ENCODE data around the gene SLC25A1. TPM values are rescaled to one million over a fixed set of nuclear protein-coding genes. Genes with fewer than 3 reads are reported as not detected.

The SLC25A1 gene
- total and polyA plus RNA-seq, 2 donors (not counting 1 experiment from before 2014, with no cell fraction given) = 41.3 to 47.7 TPM

DNA sequence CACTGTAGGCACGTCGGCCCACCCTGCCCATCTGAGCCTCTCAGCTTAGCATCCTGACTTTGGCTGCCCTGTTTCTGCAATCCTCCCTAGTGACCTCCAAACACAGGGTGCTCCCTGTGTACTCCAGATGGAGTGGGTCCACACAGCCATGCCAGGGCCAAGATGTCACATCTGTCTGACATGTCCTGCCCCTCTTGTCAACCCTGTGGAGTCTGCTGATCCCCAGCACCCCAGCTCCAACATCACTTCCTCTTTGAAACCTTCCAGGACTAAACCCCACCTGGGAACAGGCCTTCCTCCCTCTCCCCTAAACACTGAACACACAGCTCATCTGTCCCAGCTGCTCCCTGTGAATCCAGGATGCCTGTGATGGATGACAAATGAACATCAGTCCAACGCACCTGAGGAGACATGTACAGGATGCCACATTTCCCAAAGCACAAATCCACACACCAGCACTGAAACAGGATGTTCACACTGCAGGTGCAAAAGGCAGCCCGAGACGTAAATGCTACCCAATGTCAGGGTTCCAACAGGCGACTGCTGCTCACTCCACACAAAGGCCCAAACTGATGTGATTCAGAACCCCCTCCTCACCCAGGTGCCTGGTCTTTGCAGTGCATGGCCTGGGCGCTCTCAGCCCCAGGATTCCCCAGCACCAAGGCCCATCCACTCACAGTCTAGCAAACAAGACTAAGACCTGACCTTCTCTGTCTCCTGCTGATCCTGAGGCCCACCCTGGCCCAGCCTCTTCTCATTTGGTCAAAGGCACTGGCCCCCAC is 49.4 kb downstream of the SLC25A1 start:
- no peaks in the 10 kb centered on the region for H4K20me1 ChIP-seq (ENCODE audit: control insufficient read depth, insufficient read depth, low read length, poor library complexity, severe bottlenecking)
- no peak overlapping the region for H3K9ac ChIP-seq (ENCODE audit: low read length)
- ATAC-seq (ENCODE audit: low read depth) (no peak), DNase-seq (no peak)
- no peaks in the 10 kb centered on the region for H3K27me3 ChIP-seq (replicated peaks in 1 of 4; ENCODE audit: control extremely low read depth in 1 of 4, control insufficient read depth in 3 of 4, insufficient read depth in 4 of 4, low read length in 3 of 4)
- Mint-ChIP-seq H3K9me3 (ENCODE audit: insufficient read depth) (no peaks in the 10 kb centered on the region), H3K4me3 (no peak overlapping the region), H3K4me1 (no peaks in the 10 kb centered on the region), H3K27me3 (no peaks in the 10 kb centered on the region), H3K27ac (no peak overlapping the region)
- H3K4me1 ChIP-seq (ENCODE audit: control insufficient read depth in 2 of 2, insufficient read depth in 2 of 2, low read length in 2 of 2) = no peaks in the 10 kb centered on the region
- H3K79me2 ChIP-seq (ENCODE audit: control insufficient read depth, insufficient read depth, low read length) = no peaks in the 10 kb centered on the region
- TF ChIP-seq, protein P1, sequence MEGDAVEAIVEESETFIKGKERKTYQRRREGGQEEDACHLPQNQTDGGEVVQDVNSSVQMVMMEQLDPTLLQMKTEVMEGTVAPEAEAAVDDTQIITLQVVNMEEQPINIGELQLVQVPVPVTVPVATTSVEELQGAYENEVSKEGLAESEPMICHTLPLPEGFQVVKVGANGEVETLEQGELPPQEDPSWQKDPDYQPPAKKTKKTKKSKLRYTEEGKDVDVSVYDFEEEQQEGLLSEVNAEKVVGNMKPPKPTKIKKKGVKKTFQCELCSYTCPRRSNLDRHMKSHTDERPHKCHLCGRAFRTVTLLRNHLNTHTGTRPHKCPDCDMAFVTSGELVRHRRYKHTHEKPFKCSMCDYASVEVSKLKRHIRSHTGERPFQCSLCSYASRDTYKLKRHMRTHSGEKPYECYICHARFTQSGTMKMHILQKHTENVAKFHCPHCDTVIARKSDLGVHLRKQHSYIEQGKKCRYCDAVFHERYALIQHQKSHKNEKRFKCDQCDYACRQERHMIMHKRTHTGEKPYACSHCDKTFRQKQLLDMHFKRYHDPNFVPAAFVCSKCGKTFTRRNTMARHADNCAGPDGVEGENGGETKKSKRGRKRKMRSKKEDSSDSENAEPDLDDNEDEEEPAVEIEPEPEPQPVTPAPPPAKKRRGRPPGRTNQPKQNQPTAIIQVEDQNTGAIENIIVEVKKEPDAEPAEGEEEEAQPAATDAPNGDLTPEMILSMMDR (IDR thresholded peaks at IDR 0.05) = no peak
- no peak for TF ChIP-seq EZH2 (IDR thresholded peaks at IDR 0.05; ENCODE audit: borderline replicate concordance, insufficient read depth, low read depth, low read length, poor library complexity, severe bottlenecking)
- H3K36me3 ChIP-seq (replicated peaks in 1 of 2; ENCODE audit: control extremely low read depth in 1 of 2, control insufficient read depth in 1 of 2, extremely low read depth in 1 of 2, insufficient read depth in 2 of 2, low read length in 1 of 2) = peaks cover 0 to 15% of the 10 kb centered on the region in 2 experiments
- no peak overlapping the region for H2AFZ ChIP-seq (ENCODE audit: insufficient read depth, low read depth, low read length, poor library complexity, severe bottlenecking)
- no peak overlapping the region for H3K4me2 ChIP-seq (replicated peaks; ENCODE audit: low read depth, low read length, poor library complexity, severe bottlenecking)
- ChIA-PET CTCF (no interaction called here), POLR2A (no interaction called here)
- no peak overlapping the region for H3K4me3 ChIP-seq (ENCODE audit: control extremely low read depth in 1 of 5, extremely low read depth in 1 of 5, insufficient read depth in 1 of 5, low read depth in 2 of 5, low read length in 4 of 5)
- intact Hi-C loops (cut with micrococcal nuclease) = no loop called here
- H3K9me3 ChIP-seq (ENCODE audit: control extremely low read depth in 1 of 3, control insufficient read depth in 2 of 3, insufficient read depth in 1 of 3, low read length in 2 of 3) = no peaks in the 10 kb centered on the region
- WGBS (ENCODE audit: insufficient coverage) = 89% methylated on average over 7 of the region's 7 CpGs
- no peak overlapping the region for H3K27ac ChIP-seq (ENCODE audit: low read length in 2 of 2)

DNA sequence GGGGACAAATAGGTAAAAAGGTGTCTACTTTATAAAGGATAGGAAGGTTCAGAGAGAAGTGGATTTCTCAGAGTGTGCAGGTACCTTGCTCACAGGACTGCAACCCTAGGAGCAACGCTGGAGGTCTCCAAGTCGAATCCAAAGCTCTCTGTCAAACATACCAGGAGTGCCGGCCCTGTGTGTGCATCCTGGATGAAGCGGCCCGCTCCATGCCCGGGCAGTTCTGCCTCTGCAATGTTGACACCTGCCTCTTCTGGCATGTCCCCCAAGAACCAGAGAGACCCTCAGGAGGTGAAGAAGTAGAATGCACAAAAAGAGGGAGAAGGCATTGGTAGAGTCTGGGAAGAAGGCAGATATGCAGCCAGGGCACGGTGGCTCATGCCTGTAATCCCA is 50.5 kb downstream of the SLC25A1 start:
- H3K4me1 Mint-ChIP-seq = no peaks in the 10 kb centered on the region

More for the DNA sequence above, 50.5 kb downstream of the SLC25A1 start:
- Histone ChIP-seq H2AFZ (ENCODE audit: insufficient read depth, low read depth, low read length, poor library complexity, severe bottlenecking) (no peak overlapping the region), H3K36me3 (replicated peaks in 1 of 2; ENCODE audit: control extremely low read depth in 1 of 2, control insufficient read depth in 1 of 2, extremely low read depth in 1 of 2, insufficient read depth in 2 of 2, low read length in 1 of 2) (peaks cover 0 to 5% of the 10 kb centered on the region in 2 experiments), H3K27ac (ENCODE audit: low read length in 2 of 2) (no peak overlapping the region), H4K20me1 (ENCODE audit: control insufficient read depth, insufficient read depth, low read length, poor library complexity, severe bottlenecking) (no peaks in the 10 kb centered on the region), H3K4me1 (ENCODE audit: control insufficient read depth in 2 of 2, insufficient read depth in 2 of 2, low read length in 2 of 2) (peaks cover 2% of the 10 kb centered on the region in 2 donors), H3K4me2 (replicated peaks; ENCODE audit: low read depth, low read length, poor library complexity, severe bottlenecking) (no peak overlapping the region), H3K9me3 (ENCODE audit: control extremely low read depth in 1 of 3, control insufficient read depth in 2 of 3, insufficient read depth in 1 of 3, low read length in 2 of 3) (no peaks in the 10 kb centered on the region), H3K4me3 (ENCODE audit: control extremely low read depth in 1 of 5, extremely low read depth in 1 of 5, insufficient read depth in 1 of 5, low read depth in 2 of 5, low read length in 4 of 5) (no peak overlapping the region), H3K27me3 (replicated peaks in 1 of 4; ENCODE audit: control extremely low read depth in 1 of 4, control insufficient read depth in 3 of 4, insufficient read depth in 4 of 4, low read length in 3 of 4) (no peaks in the 10 kb centered on the region), H3K79me2 (ENCODE audit: control insufficient read depth, insufficient read depth, low read length) (peaks cover 1% of the 10 kb centered on the region), H3K9ac (ENCODE audit: low read length) (no peak overlapping the region)
- intact Hi-C loops (cut with micrococcal nuclease) = no loop called here
- TF ChIP-seq, protein P1 (IDR thresholded peaks at IDR 0.05) = no peak
- no peak for TF ChIP-seq EZH2 (IDR thresholded peaks at IDR 0.05; ENCODE audit: borderline replicate concordance, insufficient read depth, low read depth, low read length, poor library complexity, severe bottlenecking)
- no peaks in the 10 kb centered on the region for H3K9me3 Mint-ChIP-seq (ENCODE audit: insufficient read depth)
- ChIA-PET CTCF (interaction anchor here (1.0 kb wide), 1 partner anchor 16 kb away, joined by 3 read pairs; the partner anchor contains the start of gene ESS2), POLR2A (interaction anchor here (0.6 kb wide), 1 partner anchor 9 kb away, joined by 9 read pairs; no protein-coding TSS in a partner anchor)
- DNase-seq (no peak), ATAC-seq (ENCODE audit: low read depth) (no peak)
- no peak overlapping the region for H3K4me3 Mint-ChIP-seq
- 90% methylated on average over 7 of the region's 7 CpGs for WGBS (ENCODE audit: insufficient coverage)
- no peaks in the 10 kb centered on the region for H3K27me3 Mint-ChIP-seq
- no peak overlapping the region for H3K27ac Mint-ChIP-seq
